ENCODE data around the gene VCP. TPM values are rescaled to one million over a fixed set of nuclear protein-coding genes. Genes with fewer than 3 reads are reported as not detected.
"Not testable (repeated sequence)": the region's sequence is repeated elsewhere in the genome, so short reads cannot be mapped to it uniquely, and the experiment has no call there.

Gene VCP
- total RNA-seq, 1 experiment from 2014 or later = 260 TPM

DNA sequence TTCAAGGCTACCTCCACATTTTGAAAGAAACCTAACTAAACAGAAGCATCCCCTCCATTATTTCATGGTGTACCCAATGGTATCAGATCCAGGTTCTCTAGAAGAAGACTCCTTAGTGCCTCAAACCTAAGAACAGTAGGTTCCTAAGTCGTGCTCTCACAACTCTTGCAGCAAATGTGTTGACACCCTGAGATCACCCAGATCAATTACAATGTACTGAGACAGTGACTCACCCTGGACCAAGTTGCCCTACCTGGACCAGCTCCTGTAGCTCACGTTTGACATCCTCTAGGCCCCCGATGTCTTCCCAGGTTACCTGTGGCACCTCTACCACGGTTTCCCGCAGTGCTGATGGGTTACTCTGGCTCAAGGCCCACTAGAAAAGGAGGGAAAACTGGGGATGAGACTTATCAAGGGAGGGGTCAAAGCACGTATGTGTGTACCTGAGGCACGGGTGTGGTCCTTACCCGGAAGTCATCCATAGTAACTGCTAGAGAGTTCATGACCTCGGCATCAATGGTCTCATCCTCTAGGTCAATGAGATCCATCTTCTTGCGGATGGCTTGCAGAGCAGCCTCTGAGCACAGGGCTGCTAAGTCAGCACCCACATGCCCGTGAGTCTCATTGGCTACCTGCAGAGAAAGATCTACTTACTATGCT lies 11.7 kb downstream of the VCP start:
- DNase-seq (ENCODE audit: low read depth) = no peak

DNA sequence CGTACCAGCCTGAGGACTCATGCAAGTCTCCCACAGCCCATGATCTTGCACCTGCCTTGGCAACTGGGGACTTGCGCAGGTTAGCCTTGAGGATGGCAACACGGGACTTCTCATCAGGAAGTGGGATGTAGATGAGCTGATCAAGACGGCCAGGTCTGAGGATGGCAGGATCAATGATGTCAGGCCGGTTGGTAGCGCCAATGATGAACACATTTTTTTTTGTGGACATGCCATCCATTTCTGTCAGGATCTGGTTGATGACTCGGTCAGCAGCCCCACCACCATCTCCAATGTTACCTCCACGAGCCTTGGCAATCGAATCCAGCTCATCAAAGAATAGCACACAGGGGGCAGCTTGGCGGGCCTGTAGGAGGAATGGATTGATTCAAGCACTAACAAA lies 13.0 kb downstream of the VCP start:
- no peak for DNase-seq (ENCODE audit: low read depth)

DNA sequence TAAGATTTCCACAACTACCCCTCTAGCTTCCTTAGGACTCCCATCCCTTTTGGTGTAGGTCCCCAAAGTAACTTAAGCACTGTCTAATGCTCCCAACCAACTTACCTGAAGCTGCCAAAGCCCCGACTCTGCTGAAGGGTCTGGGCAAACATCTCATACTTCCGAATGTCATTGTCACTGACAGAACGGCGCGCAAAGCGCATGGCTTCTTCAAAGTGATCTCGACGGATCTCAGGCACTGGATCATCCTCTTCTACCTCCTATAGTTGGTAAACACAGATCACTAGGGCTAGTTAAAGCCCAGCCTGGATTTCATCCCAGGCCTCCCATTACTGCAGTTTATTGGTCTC lies 15.2 kb downstream of the VCP start:
- no peak for DNase-seq (ENCODE audit: low read depth)

DNA sequence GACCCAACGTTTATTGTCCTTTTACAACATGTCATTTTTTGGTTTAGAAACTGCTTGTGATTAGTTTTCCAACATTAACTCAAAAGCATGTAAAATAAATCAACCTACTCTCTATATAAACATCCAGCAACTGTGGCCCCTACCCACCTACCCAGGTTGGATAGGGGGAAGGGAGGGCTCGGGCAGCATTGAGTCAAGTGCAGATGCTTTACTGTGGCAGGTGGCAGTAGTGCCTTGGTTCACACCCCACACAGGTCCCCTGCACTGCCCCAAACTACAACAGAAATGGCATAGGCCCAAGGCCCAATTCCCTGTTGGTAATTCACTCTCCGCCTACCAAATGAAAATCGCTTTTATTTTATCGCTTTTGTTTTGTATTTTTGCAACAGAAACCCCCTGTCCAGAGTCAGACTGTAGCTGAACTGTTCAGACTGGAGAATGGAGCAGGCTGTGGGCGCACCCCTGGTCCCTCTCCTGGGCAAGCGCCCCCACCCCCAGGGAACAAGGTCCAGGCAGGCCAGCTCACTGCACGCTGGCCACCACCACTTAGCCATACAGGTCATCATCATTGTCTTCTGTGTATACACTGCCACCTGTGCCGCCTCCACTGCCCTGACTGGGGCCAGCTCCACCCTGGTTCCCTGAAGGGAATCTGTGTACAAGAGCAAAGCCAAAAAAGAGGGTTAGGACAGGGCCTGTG lies 15.7 kb downstream of the VCP start:
- no peak for DNase-seq (ENCODE audit: low read depth)

DNA sequence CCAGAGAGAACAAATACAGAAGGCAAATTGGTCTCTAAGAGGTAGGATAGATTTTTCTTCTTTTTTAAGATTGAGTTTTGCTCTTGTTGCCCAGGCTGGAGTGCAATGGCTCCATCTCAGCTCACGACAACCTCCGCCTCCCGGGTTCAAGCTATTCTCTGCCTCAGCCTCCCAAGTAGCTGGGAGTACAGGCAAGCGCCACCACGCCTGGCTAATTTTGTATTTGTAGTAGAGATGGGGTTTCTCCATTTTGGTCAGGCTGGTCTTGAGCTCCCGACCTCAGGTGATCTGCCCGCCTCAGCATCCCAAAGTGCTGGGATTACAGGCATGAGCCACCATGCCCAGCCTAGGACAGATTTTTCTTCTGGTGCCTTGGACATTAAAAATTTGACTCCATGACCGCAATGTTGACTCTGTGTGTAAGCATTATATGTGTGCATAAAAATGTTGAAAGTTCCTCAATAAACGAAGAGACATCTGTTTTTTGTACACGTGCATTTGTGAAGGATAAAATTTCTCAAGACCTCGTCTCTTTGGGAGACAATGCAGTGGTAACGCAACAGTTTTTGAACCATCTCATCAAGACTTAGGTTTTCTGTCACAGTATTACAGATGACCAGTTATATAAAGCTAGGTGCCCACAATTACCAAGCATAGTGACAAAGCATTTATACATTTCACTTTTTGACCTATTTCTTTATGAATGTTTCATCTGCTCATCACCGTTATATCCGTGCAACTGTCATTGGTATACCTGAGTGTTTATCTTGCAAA lies 17.4 kb downstream of the VCP start:
- no peak for DNase-seq (ENCODE audit: low read depth)

GRCh38 chr9:35054185-35054835 lies 18.1 kb downstream of the VCP start:
- no peak for DNase-seq (ENCODE audit: low read depth)

DNA sequence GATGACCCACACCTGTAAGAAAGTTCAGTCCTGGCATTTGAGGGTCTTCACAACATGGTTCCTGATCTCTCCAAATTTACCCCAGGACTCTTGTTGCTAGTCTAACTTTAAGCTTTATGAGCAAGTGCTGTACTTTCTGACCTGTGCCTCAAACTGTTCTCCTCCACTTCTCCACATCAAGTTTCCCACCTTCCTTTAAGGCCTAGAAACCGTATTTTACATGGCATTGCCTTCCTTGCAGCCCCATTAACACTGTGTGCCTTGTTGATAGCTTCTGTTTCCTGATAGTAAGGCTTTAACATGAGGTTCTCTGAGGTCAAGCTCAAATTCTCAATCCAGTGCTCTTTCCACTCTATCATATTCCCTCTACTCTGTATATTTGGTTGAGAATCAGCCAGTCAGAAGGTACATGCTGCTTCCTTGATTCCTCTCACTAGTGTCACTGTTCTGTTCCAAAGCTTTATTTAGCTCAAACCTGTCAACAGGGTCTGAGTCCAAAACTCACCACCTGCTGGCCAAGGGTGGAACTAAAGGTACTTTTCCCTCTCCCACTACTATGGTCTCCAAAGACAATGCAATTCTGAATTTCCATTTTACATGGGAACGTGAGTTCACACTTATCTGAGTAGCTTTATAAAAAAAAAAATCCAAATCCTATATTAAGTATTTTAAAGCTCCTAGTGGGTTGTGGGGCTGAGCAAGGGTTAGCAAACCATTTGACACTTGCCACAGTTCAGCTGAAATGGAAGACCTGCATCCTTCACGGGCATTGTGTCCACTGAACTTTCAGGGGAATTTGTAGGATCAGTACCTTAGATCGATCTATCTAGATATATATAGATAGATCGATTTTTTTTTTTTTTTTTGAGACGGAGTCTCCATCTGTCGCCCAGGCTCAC lies 21.1 kb downstream of the VCP start:
- DNase-seq (ENCODE audit: low read depth) = peak; percentile 41

DNA sequence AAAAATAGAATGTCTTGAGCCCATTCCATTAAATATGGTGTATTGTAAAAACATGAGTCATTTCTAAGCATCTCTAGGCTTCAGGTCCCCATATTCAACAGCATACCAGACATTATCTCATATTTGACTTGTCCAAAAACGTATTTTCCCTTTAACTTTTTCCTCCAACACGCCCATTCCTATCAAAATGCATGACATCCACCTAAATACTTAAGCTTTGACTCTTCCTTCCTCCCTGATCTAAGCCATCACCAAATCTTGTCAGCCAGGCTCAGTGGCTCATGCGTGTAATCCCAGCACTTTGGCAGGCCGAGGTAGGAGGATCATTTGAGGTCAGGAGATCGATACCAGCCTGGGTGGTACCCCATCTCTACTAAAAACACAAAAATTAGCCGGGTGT lies 23.9 kb downstream of the VCP start:
- no peak for DNase-seq (ENCODE audit: low read depth)

DNA sequence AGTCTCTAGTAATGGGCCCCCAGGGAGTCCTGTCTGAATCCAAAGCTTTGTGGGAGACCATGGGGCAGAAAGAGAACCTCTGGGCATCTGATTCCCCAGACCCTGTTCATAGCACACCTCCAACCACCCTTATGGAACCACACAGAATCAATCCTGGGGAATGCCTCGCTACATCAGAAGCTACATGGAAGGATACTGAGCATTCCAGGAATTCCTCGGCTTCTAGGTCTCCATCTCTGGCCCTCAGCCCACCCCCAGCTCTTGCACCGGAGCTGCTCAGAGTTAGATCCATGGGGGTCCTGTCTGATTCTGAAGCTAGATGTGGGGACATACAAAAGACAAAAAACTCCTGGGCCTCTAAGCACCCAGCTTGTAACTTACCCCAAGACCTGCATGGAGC lies 28.4 kb downstream of the VCP start:
- no peak for DNase-seq (ENCODE audit: low read depth)

DNA sequence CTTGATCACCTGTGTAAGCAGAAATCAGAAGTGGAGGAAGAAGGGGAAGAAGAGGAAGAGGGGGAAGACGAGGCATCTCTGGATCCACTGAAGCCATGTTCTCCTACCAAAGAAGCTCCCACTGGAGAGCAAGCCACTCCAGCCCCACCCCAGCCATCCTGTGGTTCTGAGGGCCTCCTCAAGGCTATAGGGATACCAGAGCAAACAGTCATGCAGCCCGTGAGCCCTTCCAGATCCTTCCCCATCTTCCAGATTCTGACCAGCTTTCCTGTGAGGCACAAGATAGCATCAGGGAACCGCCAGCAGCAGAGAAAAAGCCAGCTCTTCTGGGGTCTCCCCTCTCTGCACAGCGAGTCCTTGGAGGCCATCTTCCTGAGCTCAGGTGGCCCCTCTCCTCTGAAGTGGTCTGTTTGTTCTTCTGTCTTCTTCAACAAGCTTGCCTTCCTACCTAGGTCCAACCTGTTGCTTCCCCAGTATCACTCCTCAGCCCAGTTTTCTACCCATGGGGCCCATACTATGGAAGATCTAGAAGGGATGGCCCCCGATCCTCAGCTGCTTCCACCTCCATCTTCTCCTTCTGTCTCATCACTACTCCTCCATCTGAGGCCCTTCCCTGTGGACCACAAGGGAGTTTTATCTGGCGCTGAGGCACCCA lies 29.4 kb downstream of the VCP start:
- DNase-seq (ENCODE audit: low read depth) = no peak

GRCh38 chr9:35042081-35042604 lies 30.3 kb downstream of the VCP start:
- peak; percentile 39 for DNase-seq (ENCODE audit: low read depth)

DNA sequence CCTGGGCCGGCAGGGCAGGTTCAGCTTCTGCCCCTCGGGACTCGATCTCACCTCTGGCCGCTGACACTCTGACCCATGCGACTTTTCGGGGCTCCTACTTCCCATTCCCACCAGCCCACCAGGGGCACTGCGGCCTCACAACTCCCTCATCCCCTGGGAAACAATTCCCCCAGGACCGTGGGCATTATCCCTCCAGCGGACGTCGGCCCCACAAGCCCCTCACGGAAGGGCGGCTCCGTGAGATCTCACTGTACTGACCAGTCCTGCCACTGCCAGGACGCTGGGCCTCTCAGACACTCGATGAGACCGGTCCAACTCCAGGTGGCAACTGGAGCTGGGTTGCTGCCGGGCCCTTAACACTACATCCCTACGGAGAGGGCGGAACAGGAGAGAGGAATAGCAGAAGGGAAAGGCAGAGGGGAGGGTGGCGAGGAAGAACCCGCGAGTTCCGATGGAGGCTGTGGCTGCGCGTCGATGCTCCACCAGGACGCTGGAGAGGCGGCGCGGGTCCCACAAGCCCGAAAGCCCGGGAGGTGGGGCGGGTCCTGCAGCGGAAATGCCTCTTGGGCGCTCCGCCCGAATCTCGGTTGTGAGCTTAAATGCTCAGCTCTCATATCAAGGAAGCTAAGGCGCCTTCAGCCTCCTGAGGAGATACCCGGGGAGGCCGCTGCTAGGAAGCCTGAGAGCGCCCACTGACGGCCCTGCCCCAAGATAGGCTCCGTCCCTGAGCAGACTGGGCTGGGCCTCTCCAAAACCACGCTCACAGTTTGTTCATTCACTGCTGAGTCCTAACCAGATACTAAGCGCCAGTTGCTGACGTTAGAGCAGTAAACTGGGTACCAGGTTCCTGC lies 36.3 kb downstream of the VCP start:
- DNase-seq (ENCODE audit: low read depth) = no peak

DNA sequence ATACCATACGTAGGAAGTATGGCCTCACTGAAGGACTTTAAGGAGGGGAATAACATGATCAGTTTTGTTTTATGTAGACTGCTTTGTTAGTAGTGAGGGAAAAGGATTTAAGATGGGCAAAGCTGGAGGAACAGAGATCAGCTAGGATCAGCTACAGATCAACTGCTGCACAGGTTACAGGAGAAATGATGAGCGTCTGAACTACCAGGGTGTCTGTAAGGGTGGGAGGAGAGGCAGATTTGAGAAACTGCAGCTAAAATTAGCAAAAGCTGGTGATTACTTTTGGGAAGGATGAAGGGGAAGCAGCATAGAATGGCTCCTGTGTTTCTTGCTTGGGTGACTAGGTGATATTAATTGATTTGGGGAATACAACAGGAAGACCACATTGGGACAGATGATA lies 39.3 kb downstream of the VCP start:
- DNase-seq (ENCODE audit: low read depth) = no peak

DNA sequence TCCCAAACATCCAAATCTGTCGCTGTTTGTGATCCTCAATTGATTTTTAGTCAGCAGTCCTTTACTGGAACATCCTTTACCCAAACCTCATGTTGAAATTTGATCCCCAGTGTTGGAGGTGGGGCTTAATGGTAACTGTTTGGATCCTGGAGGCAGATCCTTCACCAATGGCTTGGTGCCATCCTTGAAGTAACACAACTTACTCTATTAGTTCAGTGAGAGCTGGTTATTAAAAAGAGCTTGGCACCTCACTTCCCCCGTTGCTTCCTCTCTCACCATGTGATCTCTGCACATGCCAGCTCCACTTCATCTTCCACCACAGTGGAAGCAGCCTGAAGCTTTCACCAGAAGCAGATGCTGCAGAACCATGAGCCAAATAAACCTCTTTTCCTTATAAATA lies 42.6 kb downstream of the VCP start:
- DNase-seq (ENCODE audit: low read depth) = no peak

DNA sequence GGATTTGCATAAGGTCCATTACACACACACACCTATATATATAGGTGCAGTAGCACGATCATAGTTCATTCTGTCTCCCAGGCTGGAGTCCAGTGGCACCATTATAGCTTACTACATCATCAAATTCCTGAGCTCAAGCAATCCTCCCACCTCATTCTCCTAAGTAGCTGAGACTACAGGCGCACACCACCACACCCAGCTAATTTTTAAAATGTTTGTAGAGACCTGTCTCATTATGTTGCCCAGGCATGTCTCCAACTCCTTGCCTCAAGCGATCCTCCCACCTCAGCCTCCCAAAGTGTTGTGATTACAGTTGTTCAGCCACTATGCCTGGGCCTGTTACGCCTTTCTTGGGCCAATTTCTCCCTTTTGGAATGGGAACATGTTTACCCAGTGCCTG lies 43.2 kb downstream of the VCP start:
- DNase-seq (ENCODE audit: low read depth) = no peak

GRCh38 chr9:35028341-35028740 lies 44.1 kb downstream of the VCP start:
- no peak for DNase-seq (ENCODE audit: low read depth)

DNA sequence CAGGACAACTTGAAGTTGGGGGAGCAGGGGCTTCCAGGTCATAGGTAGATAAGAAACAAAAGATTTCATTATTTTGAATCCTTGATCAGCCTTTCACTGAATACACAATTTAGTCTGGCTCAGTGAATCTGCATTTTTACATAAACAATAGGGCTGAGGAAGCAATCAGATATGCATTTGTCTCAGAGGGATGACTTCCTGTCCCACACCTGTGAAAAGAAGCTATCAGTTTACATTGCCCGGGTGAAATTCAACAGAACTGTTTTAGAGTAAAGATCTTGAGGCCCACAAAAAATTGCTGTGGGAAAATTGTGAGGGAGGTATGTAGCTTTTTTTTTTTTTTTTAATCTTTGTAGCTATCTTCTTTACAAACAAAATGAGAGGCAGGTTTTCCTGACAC lies 44.6 kb downstream of the VCP start:
- no peak for DNase-seq (ENCODE audit: low read depth)

- no peak for DNase-seq (ENCODE audit: low read depth)
These were observed 45.1 kb downstream of the VCP start for GRCh38 chr9:35027374-35027773.

- no peak for DNase-seq (ENCODE audit: low read depth)
These were observed 45.8 kb downstream of the VCP start for GRCh38 chr9:35026671-35027070.

GRCh38 chr9:35023443-35023842 lies 49.0 kb downstream of the VCP start:
- not testable (repeated sequence) for DNase-seq (ENCODE audit: low read depth)
